ENCODE results near the gene PPP1R12B.
A peak's percentile ranks its signal among the peaks of the same experiment; 100 is the strongest.
"Not testable (repeated sequence)": the region's sequence is repeated elsewhere in the genome, so short reads cannot be mapped to it uniquely, and the experiment has no call there.

PPP1R12B gene

GRCh38 chr1:202597090-202597761, 248.7 kb downstream of the PPP1R12B start:
- Histone ChIP-seq H3K4me1 (ENCODE audit: control insufficient read depth, insufficient read depth, low read length, poor library complexity, severe bottlenecking) (peaks cover 8% of the 10 kb centered on the region), H3K27ac (ENCODE audit: low read depth, low read length, severe bottlenecking) (no peak overlapping the region), H3K9me3 (ENCODE audit: control insufficient read depth, low read length) (no peaks in the 10 kb centered on the region), H3K36me3 (ENCODE audit: control insufficient read depth, insufficient read depth, low read length) (no peaks in the 10 kb centered on the region), H3K4me3 (ENCODE audit: extremely low read depth, insufficient read depth, low read length, poor library complexity, severe bottlenecking) (no peak overlapping the region)
- WGBS, 2 experiments (ENCODE audit: insufficient coverage in 2 of 2) = 96 to 100% methylated on average over 3 of the region's 3 CpGs

- Histone ChIP-seq H3K4me1 (ENCODE audit: control insufficient read depth, insufficient read depth, low read length, poor library complexity, severe bottlenecking) (peaks cover 3% of the 10 kb centered on the region), H3K4me3 (ENCODE audit: extremely low read depth, insufficient read depth, low read length, poor library complexity, severe bottlenecking) (no peak overlapping the region), H3K9me3 (ENCODE audit: control insufficient read depth, low read length) (no peaks in the 10 kb centered on the region), H3K27ac (ENCODE audit: low read depth, low read length, severe bottlenecking) (no peak overlapping the region), H3K36me3 (ENCODE audit: control insufficient read depth, insufficient read depth, low read length) (no peaks in the 10 kb centered on the region)
- 57 to 60% methylated on average over 15 to 16 of the region's 16 CpGs for WGBS, 2 experiments (ENCODE audit: insufficient coverage in 2 of 2)
These were observed 251.4 kb downstream of the PPP1R12B start for GRCh38 chr1:202599669-202600431.

- no peak overlapping the region for H3K27ac ChIP-seq (ENCODE audit: low read depth, low read length, severe bottlenecking)
- H3K36me3 ChIP-seq (ENCODE audit: control insufficient read depth, insufficient read depth, low read length) = no peaks in the 10 kb centered on the region
- H3K9me3 ChIP-seq (ENCODE audit: control insufficient read depth, low read length) = no peaks in the 10 kb centered on the region
- H3K4me1 ChIP-seq (ENCODE audit: control insufficient read depth, insufficient read depth, low read length, poor library complexity, severe bottlenecking) = peaks cover 3% of the 10 kb centered on the region
- H3K4me3 ChIP-seq (ENCODE audit: extremely low read depth, insufficient read depth, low read length, poor library complexity, severe bottlenecking) = no peak overlapping the region
- 80 to 85% methylated on average over 6 to 10 of the region's 10 CpGs for WGBS, 2 experiments (ENCODE audit: insufficient coverage in 2 of 2)
These were observed 252.0 kb downstream of the PPP1R12B start for GRCh38 chr1:202600432-202601041.

- WGBS, 2 experiments (ENCODE audit: insufficient coverage in 2 of 2) = no CpG with 5 or more reads among the region's 2 CpGs
- no peak overlapping the region for H3K4me3 ChIP-seq (ENCODE audit: extremely low read depth, insufficient read depth, low read length, poor library complexity, severe bottlenecking)
- H3K27ac ChIP-seq (ENCODE audit: low read depth, low read length, severe bottlenecking) = no peak overlapping the region
- no peaks in the 10 kb centered on the region for H3K36me3 ChIP-seq (ENCODE audit: control insufficient read depth, insufficient read depth, low read length)
- H3K9me3 ChIP-seq (ENCODE audit: control insufficient read depth, low read length) = no peaks in the 10 kb centered on the region
- peaks cover 3% of the 10 kb centered on the region for H3K4me1 ChIP-seq (ENCODE audit: control insufficient read depth, insufficient read depth, low read length, poor library complexity, severe bottlenecking)
These were observed 254.9 kb downstream of the PPP1R12B start for GRCh38 chr1:202603435-202603834.

GRCh38 chr1:202605515-202605914, 257.0 kb downstream of the PPP1R12B start:
- H3K36me3 ChIP-seq (ENCODE audit: control insufficient read depth, insufficient read depth, low read length) = no peaks in the 10 kb centered on the region
- H3K27ac ChIP-seq (ENCODE audit: low read depth, low read length, severe bottlenecking) = no peak overlapping the region
- WGBS, 2 experiments (ENCODE audit: insufficient coverage in 2 of 2) = 92% methylated on average over 4 of the region's 5 CpGs; no CpG with 5 or more reads in 1 of the 2 experiments
- H3K4me1 ChIP-seq (ENCODE audit: control insufficient read depth, insufficient read depth, low read length, poor library complexity, severe bottlenecking) = no peaks in the 10 kb centered on the region
- no peaks in the 10 kb centered on the region for H3K9me3 ChIP-seq (ENCODE audit: control insufficient read depth, low read length)
- H3K4me3 ChIP-seq (ENCODE audit: extremely low read depth, insufficient read depth, low read length, poor library complexity, severe bottlenecking) = no peak overlapping the region

GRCh38 chr1:202612036-202612435, 263.5 kb downstream of the PPP1R12B start:
- H3K9me3 ChIP-seq (ENCODE audit: control insufficient read depth, low read length); H3K27ac ChIP-seq (ENCODE audit: low read depth, low read length, severe bottlenecking); H3K4me3 ChIP-seq (ENCODE audit: extremely low read depth, insufficient read depth, low read length, poor library complexity, severe bottlenecking); H3K36me3 ChIP-seq (ENCODE audit: control insufficient read depth, insufficient read depth, low read length): not testable (repeated sequence)
- WGBS, 2 experiments (ENCODE audit: insufficient coverage in 2 of 2) = 100% methylated on average over 2 of the region's 3 CpGs; no CpG with 5 or more reads in 1 of the 2 experiments
- peaks cover 17% of the 10 kb centered on the region for H3K4me1 ChIP-seq (ENCODE audit: control insufficient read depth, insufficient read depth, low read length, poor library complexity, severe bottlenecking)

GRCh38 chr1:202613571-202613970, 265.1 kb downstream of the PPP1R12B start:
- Histone ChIP-seq H3K4me3 (ENCODE audit: extremely low read depth, insufficient read depth, low read length, poor library complexity, severe bottlenecking) (no peak overlapping the region), H3K36me3 (ENCODE audit: control insufficient read depth, insufficient read depth, low read length) (no peaks in the 10 kb centered on the region), H3K27ac (ENCODE audit: low read depth, low read length, severe bottlenecking) (no peak overlapping the region), H3K4me1 (ENCODE audit: control insufficient read depth, insufficient read depth, low read length, poor library complexity, severe bottlenecking) (peaks cover 17% of the 10 kb centered on the region), H3K9me3 (ENCODE audit: control insufficient read depth, low read length) (no peaks in the 10 kb centered on the region)
- WGBS, 2 experiments (ENCODE audit: insufficient coverage in 2 of 2) = 100% methylated on average over 1 of the region's 4 CpGs; no CpG with 5 or more reads in 1 of the 2 experiments

- H3K9me3 ChIP-seq (ENCODE audit: control insufficient read depth, low read length); H3K27ac ChIP-seq (ENCODE audit: low read depth, low read length, severe bottlenecking); H3K4me3 ChIP-seq (ENCODE audit: extremely low read depth, insufficient read depth, low read length, poor library complexity, severe bottlenecking); H3K36me3 ChIP-seq (ENCODE audit: control insufficient read depth, insufficient read depth, low read length): not testable (repeated sequence)
- WGBS, 2 experiments (ENCODE audit: insufficient coverage in 2 of 2) = 94% methylated on average over 11 of the region's 11 CpGs
- peaks cover 25% of the 10 kb centered on the region for H3K4me1 ChIP-seq (ENCODE audit: control insufficient read depth, insufficient read depth, low read length, poor library complexity, severe bottlenecking)
These were observed 266.1 kb downstream of the PPP1R12B start for GRCh38 chr1:202614363-202615207.

- H3K4me3 ChIP-seq (ENCODE audit: extremely low read depth, insufficient read depth, low read length, poor library complexity, severe bottlenecking); H3K27ac ChIP-seq (ENCODE audit: low read depth, low read length, severe bottlenecking); H3K36me3 ChIP-seq (ENCODE audit: control insufficient read depth, insufficient read depth, low read length); H3K9me3 ChIP-seq (ENCODE audit: control insufficient read depth, low read length): not testable (repeated sequence)
- WGBS, 2 experiments (ENCODE audit: insufficient coverage in 2 of 2) = 100% methylated on average over 1 of the region's 1 CpG
- H3K4me1 ChIP-seq (ENCODE audit: control insufficient read depth, insufficient read depth, low read length, poor library complexity, severe bottlenecking) = peaks cover 25% of the 10 kb centered on the region
These were observed 266.7 kb downstream of the PPP1R12B start for GRCh38 chr1:202615208-202615500.

GRCh38 chr1:202615501-202616354, 267.2 kb downstream of the PPP1R12B start:
- Histone ChIP-seq H3K4me1 (ENCODE audit: control insufficient read depth, insufficient read depth, low read length, poor library complexity, severe bottlenecking) (peaks cover 25% of the 10 kb centered on the region), H3K36me3 (ENCODE audit: control insufficient read depth, insufficient read depth, low read length) (no peaks in the 10 kb centered on the region), H3K9me3 (ENCODE audit: control insufficient read depth, low read length) (no peaks in the 10 kb centered on the region), H3K27ac (ENCODE audit: low read depth, low read length, severe bottlenecking) (peak overlapping the region; percentile 18), H3K4me3 (ENCODE audit: extremely low read depth, insufficient read depth, low read length, poor library complexity, severe bottlenecking) (no peak overlapping the region)
- WGBS, 2 experiments (ENCODE audit: insufficient coverage in 2 of 2) = 78 to 88% methylated on average over 4 to 8 of the region's 11 CpGs

Measured in mesodermal cell (in vitro differentiated cells).